Measurements from ENCODE around the gene NXNL1. TPM values are rescaled to one million over a fixed set of nuclear protein-coding genes. Genes with fewer than 3 reads are reported as not detected.
A peak's percentile ranks its signal among the peaks of the same experiment; 100 is the strongest.

Gene NXNL1
- total and polyA plus RNA-seq, 2 donors (not counting 3 experiments of a cell fraction or from before 2014, with no cell fraction given), result not detected

GRCh38 chr19:17445526-17446165 is 15.1 kb downstream of the NXNL1 start:
- Histone ChIP-seq H3K9ac (replicated peaks; ENCODE audit: extremely low read depth, insufficient read depth, low read length) (no peak overlapping the region), H3K4me3 (replicated peaks in 1 of 3; ENCODE audit: insufficient read depth in 1 of 3, low read depth in 1 of 3, low read length in 3 of 3) (no peak overlapping the region), H3K9me1 (replicated peaks; ENCODE audit: control insufficient read depth, extremely low read depth, insufficient read depth, low read length) (no peaks in the 10 kb centered on the region), H3K4me2 (ENCODE audit: insufficient read depth, low read length) (no peak overlapping the region), H3K36me3 (ENCODE audit: control insufficient read depth in 2 of 2, extremely low read depth in 1 of 2, insufficient read depth in 2 of 2, low read length in 2 of 2) (no peaks in the 10 kb centered on the region), H3K27me3 (ENCODE audit: control insufficient read depth in 2 of 2, insufficient read depth in 2 of 2, low read length in 2 of 2) (peaks cover 8 to 14% of the 10 kb centered on the region in 2 experiments), H3K9me3 (replicated peaks; ENCODE audit: control insufficient read depth, insufficient read depth, low read length) (no peaks in the 10 kb centered on the region), H3K79me2 (ENCODE audit: control insufficient read depth, insufficient read depth, low read length) (no peaks in the 10 kb centered on the region), H2AFZ (ENCODE audit: low read depth, low read length) (no peak overlapping the region), H4K20me1 (replicated peaks; ENCODE audit: control insufficient read depth, extremely low read depth, insufficient read depth, low read length) (no peaks in the 10 kb centered on the region), H3K4me1 (ENCODE audit: control insufficient read depth, extremely low read depth, insufficient read depth, low read length) (no peaks in the 10 kb centered on the region), H3K27ac (ENCODE audit: insufficient read depth, low read depth, low read length) (no peak overlapping the region)
- no peak for FAIRE-seq
- intact Hi-C loops (cut with micrococcal nuclease), result no loop called here
- dilution Hi-C loops (cut with MboI; ENCODE audit: extremely low pct_ligation_motif_present, low sequenced_read_pairs), result no loop called here
- no TSS peak for BruUV-seq (replicated peaks)
- CTCF ChIA-PET, result interaction anchor here (1.7 to 1.8 kb wide), 2 partner anchors 11 to 57 kb away, joined by 3 to 4 read pairs; no protein-coding TSS in a partner anchor
- no peak for DNase-seq (ENCODE audit: low read depth, low spot score)
- TF ChIP-seq POLR2A (IDR thresholded peaks at IDR 0.05; ENCODE audit: low read depth, low read length), result no peak
- TF ChIP-seq GATA2 (IDR thresholded peaks at IDR 0.05; ENCODE audit: insufficient read depth, insufficient read length, low read depth, low read length), result no peak
- TF ChIP-seq EZH2 (IDR thresholded peaks at IDR 0.05; ENCODE audit: borderline replicate concordance, low read depth, low read length, severe bottlenecking), result no peak
- POLR2A ChIA-PET, result no interaction called here

- intact Hi-C loops (cut with micrococcal nuclease) (loop anchor here (1.0 kb wide), 1 partner anchor 414 kb away; no protein-coding TSS in a partner anchor), dilution Hi-C loops (cut with MboI; ENCODE audit: extremely low pct_ligation_motif_present, low sequenced_read_pairs) (no loop called here)
- no peaks in the 10 kb centered on the region for H3K36me3 ChIP-seq (ENCODE audit: control insufficient read depth in 2 of 2, extremely low read depth in 1 of 2, insufficient read depth in 2 of 2, low read length in 2 of 2)
- ChIA-PET CTCF (interaction anchor here (0.6 to 2.9 kb wide), 20 partner anchors 9 to 414 kb away, joined by 3 to 23 read pairs (median 4); partner anchors contain the start of gene MVB12A), POLR2A (no interaction called here)
- H3K9me1 ChIP-seq (replicated peaks; ENCODE audit: control insufficient read depth, extremely low read depth, insufficient read depth, low read length), result no peaks in the 10 kb centered on the region
- H2AFZ ChIP-seq (ENCODE audit: low read depth, low read length), result no peak overlapping the region
- peaks cover 2 to 3% of the 10 kb centered on the region in 2 experiments for H3K27me3 ChIP-seq (ENCODE audit: control insufficient read depth in 2 of 2, insufficient read depth in 2 of 2, low read length in 2 of 2)
- peak; percentile 37 to 57 for TF ChIP-seq CTCF (IDR thresholded peaks at IDR 0.05; ENCODE audit: extremely low read depth in 1 of 2, insufficient read depth in 1 of 2, low read depth in 1 of 2, low read length in 2 of 2)
- TF ChIP-seq POLR2AphosphoS5 (IDR thresholded peaks at IDR 0.05; ENCODE audit: insufficient read depth, low read depth, low read length), result no peak
- TF ChIP-seq FOS (IDR thresholded peaks at IDR 0.05; ENCODE audit: borderline replicate concordance, insufficient read depth, low read length), result no peak
- TF ChIP-seq EZH2 (IDR thresholded peaks at IDR 0.05; ENCODE audit: borderline replicate concordance, low read depth, low read length, severe bottlenecking), result no peak
- H3K27ac ChIP-seq (ENCODE audit: insufficient read depth, low read depth, low read length), result no peak overlapping the region
- no peaks in the 10 kb centered on the region for H4K20me1 ChIP-seq (replicated peaks; ENCODE audit: control insufficient read depth, extremely low read depth, insufficient read depth, low read length)
- H3K9me3 ChIP-seq (replicated peaks; ENCODE audit: control insufficient read depth, insufficient read depth, low read length), result no peaks in the 10 kb centered on the region
- no peak overlapping the region for H3K9ac ChIP-seq (replicated peaks; ENCODE audit: extremely low read depth, insufficient read depth, low read length)
- no peak overlapping the region for H3K4me3 ChIP-seq (replicated peaks in 1 of 3; ENCODE audit: insufficient read depth in 1 of 3, low read depth in 1 of 3, low read length in 3 of 3)
- no TSS peak for BruUV-seq (replicated peaks)
- DNase-seq (ENCODE audit: low read depth, low spot score) (peak; percentile 28), FAIRE-seq (peak; percentile 60)
- H3K4me2 ChIP-seq (ENCODE audit: insufficient read depth, low read length), result no peak overlapping the region
- H3K4me1 ChIP-seq (ENCODE audit: control insufficient read depth, extremely low read depth, insufficient read depth, low read length), result no peaks in the 10 kb centered on the region
- H3K79me2 ChIP-seq (ENCODE audit: control insufficient read depth, insufficient read depth, low read length), result no peaks in the 10 kb centered on the region
These were observed 19.3 kb downstream of the NXNL1 start for GRCh38 chr19:17441241-17442021.
